Measurements from ENCODE around the gene VAPA.

Gene VAPA

GRCh38 chr18:9984080-9984479 is 70.3 kb downstream of the VAPA start:
- DNase-seq: no peak

GRCh38 chr18:9985641-9986040 is 71.8 kb downstream of the VAPA start:
- no peak for DNase-seq

DNA sequence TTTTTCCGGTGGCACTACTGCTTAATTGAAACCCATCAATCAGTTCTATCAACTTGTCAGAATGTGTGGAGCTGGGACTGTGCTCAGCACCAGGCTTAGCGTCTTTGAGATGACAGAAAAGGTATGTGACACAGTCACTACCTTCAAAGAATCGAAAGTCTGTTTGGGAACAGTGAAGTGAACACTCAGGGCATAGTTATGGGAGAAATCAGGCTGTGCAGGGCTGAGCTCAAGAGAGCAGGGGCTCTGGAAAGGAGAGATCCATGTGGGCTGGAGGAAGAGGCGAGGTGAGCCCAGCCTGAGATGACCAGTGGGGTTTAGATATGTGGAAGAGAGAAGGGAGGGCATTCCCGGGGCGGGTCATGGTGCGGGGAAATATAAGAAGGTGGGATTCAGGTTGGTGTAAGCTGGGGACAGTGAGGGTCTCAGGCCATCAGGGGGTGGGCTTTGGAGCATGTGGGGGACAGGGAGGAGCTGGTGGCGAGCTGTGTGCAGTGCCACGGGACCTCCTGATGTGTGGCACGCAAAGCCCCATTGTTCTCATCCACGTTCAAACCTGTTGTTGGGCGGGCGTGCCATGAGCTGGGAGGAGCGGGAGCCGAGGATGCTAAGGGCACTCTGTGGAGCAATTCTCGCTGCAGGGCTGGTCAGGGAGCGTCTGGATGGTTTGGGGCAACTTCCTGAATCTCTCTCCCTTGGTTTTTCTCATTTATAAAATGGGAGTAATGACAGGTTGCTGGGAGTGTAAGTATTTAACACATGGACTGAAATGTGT is 72.5 kb downstream of the VAPA start:
- DNase-seq: no peak

DNA sequence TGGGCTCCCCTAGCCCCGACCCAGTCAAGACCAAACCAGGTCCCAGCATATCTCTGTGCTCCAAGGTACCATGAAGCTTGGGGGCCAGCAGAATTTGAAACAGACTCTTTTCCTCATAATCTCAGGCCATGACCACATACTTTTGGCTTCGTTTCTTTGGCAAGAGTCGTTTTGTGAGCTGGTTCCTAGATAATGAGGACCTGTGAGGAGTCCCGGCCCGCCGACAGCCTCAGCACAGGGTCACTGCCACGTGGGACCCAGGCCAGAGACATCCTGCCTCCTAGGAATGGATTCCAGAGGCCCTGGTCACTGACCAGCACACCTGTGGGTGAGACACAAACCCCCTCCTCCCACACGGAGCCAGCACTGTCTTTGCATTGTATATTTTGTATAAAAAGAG is 73.5 kb downstream of the VAPA start:
- no peak for DNase-seq

DNA sequence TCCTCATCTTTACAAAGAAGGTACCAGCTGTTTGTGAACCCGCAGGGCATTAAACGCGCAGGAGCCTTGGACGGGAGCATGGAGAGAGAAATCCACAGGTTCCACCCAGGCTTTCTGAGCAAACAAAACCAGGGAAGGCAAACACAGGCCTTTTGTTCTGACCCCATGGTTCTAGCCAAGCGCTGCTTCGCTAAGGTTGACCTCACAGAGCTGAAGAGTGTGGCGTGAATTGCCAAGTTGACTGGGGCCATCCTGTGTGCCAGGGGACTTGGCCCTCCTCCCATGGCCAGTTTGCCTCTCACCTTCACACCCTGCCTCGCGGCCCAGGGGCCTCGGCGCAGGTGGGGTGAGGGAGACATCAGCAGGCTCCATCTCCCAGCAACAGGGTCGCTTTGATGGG is 74.1 kb downstream of the VAPA start:
- DNase-seq: no peak

- no peak for DNase-seq
These were observed 74.8 kb downstream of the VAPA start for GRCh38 chr18:9988665-9989064.

DNA sequence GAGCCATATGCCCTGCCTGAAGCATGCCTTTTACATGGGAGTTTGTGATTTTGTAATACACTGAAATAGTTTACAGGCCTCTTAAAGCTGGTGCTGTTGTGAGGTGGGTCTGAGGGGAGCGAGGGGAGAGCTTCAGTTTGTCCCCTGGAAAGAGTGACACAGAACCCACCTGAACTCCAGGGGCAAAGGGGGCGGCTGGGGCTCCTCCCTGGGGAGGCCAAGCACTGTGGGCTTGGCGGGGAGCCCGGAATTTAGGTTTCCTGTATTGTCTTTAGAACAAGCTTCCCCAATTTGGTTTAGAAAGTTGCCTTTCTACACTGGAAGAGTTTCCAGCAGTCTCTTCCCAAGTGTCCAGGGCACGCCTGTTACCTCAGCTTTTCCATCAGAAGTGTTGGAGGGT is 75.7 kb downstream of the VAPA start:
- DNase-seq: no peak

DNA sequence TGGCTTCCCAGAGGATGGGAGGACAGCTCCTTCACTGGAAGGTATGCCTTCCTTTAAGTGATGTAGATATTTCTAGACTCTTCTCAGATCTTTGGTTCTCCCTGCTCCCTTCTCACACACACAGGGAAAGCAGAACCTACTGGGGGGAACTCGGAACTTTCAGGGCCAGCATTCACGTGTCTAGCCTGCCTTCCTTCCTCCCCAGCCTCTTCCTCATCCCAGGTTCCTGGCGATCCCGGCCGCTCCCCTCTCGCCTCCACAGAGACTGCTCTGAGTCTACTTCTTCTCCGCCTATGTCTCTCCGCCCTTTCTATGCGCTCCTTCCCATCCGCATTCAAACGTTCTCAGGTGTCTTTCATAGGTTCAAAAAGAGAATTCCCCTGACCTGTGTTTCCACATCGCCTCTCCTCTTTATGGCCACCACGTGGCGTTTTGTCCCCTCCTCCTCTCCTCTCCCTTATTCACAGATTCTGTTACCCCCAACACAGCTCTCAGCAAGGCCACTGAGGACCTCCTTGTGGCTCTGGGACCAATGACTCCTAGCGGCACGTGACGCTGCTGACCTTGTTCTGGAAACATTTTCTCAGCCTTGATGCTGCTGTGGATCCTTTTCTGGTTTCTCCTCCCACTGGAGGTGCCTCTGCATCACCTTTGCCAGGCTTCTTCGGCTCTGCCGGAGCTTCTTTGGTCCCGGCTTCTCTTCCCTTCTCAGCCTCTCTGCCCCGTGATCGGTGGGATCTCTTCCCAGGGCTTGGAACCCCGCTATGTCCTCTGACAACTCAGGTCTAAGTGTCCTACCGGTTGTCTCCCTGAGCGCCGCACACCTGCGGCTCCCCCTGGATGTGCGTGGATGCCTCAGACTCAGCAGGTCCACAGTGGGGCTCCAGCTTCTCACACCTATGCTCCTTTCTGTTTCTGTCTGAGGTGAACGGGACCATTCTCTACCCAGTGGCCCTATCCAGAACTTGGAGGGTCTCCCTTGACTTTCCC is 77.5 kb downstream of the VAPA start:
- DNase-seq: no peak

- DNase-seq: no peak
These were observed 78.6 kb downstream of the VAPA start for GRCh38 chr18:9992300-9992972.

GRCh38 chr18:9992973-9993520 is 79.2 kb downstream of the VAPA start:
- DNase-seq: no peak

- DNase-seq: no peak
These were observed 79.8 kb downstream of the VAPA start for GRCh38 chr18:9993521-9994025.

DNA sequence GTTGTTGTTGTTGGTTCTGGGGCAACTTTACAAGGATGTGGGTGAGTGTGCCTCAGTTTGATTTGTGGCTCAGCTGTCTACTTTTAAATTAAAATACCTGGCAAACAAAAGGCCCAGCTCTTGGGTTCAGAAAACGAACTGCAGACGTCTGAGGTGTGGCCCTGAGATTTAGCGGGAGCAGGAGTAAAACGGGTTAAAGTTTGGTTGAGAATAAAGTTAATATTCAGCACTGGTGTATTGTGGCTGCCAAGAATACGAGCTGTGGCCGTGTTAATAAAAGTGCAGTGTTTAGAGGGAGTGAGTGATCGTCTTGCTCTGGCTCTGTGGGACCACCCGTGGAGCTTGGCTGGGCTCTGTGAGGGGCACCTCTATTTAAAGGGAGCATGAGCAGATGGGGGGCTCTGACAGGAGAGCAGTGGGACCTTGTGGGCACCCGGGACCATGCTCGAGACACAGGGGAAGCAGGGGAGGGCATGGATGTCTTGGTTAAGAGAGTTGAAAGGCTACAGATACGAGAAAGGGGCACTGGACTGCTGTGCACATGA is 80.3 kb downstream of the VAPA start:
- no peak for DNase-seq

DNA sequence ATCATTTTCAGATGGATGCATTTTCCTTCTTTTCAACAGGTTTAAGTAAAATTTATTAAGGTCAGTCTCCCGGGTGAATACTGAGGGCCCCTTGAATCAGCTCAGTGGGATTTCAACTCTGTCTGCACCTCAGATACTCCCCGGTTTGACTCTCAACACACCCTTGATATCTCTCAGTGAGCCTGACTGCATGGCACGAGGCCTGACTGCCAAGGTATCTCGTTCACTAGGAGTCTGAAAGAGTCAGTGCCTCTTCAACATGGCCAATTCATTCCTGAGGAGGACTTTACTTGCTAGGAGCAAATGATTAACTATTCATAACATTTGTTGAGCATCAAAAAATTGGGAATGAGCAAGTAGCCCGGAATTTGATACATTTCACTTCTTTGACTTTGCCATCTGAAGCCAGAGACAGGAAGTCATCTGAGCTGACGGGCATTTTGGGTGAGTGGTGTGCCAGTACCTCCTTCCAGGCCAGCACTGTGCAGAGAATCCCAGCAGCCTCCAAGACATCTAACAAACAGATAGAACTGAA is 81.0 kb downstream of the VAPA start:
- no peak for DNase-seq

- no peak for DNase-seq
These were observed 81.8 kb downstream of the VAPA start for GRCh38 chr18:9995631-9996030.

DNA sequence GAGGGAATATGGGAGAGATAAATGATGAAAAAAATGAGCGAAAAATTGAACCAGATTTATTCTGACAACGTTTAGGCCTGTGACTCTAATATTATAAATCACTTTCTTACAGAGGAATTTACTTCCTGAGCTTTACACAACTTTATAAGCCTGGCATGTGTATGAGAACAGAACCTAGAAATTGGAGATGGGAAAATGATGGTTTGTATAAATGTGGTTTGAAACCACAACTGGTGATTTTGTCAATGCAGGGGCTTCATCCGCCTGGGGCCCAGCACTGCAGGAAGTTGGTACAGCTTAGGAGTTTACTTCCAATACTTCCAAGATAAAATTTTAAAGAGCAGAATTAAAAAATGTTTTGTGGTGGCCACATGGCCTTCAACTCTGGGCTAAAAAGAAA is 82.3 kb downstream of the VAPA start:
- DNase-seq: no peak

GRCh38 chr18:9997711-9998110 is 83.9 kb downstream of the VAPA start:
- no peak for DNase-seq

DNA sequence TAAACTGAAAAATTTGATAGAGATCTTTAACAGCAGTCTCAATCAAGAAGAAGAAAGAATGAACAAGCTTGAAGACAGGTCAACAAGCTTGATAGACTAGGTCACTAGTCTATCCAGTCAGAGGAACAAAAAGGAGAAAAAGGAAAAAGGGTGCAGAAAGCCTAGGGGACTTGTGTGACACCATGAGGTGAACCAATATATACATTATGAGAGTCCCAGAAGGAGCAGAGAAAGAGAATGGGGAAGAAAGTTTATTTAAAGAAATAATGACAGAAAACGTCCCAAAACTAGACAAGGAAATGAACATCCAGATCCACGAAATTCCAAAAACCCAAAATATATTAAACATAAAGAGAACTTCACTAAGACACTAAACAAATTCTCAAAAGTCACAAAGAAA is 84.5 kb downstream of the VAPA start:
- DNase-seq: no peak

GRCh38 chr18:10002280-10002679 is 88.5 kb downstream of the VAPA start:
- DNase-seq: no peak

DNA sequence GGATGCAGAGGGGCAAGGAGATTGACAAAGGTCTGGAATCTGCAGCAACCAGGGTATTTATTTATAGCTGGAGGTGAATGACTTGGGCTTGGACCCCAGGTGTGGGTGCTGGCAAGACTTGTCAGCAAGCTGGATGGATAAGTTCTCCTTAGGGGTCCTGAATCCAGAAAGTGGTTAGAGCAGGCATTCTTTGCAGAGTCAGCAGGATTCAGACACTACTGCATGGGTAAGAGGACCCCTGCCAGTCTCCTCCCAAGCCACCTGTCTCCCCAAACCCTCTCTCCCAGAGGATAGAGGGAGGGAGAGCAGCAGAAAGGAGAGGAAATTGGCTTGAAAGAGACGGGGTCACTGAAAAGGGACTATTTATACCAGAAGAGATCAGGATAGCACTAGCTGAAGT is 89.5 kb downstream of the VAPA start:
- no peak for DNase-seq

- no peak for DNase-seq
These were observed 90.0 kb downstream of the VAPA start for GRCh38 chr18:10003866-10004265.

GRCh38 chr18:10006311-10006893 is 92.6 kb downstream of the VAPA start:
- no peak for DNase-seq
